Neural crest cell (in vitro differentiated cells): ENCODE results near the gene ANO1. TPM values are rescaled to one million over a fixed set of nuclear protein-coding genes. Genes with fewer than 3 reads are reported as not detected.

Experiments
- DNase-seq: peaks from one replicate; pipeline ENCODE4 v3.0.0; 2021; ENCODE audit warnings: low read depth, mixed read lengths, low spot score
- H3K27ac Mint-ChIP-seq: one replicate; pipeline ENCODE4 v1.8.0; 2021; ENCODE audit warnings: mild to moderate bottlenecking, mixed read lengths; ENCODE audit not compliant: unreplicated experiment
- H3K27me3 Mint-ChIP-seq: 2 replicates; pipeline ENCODE4 v1.8.0; 2021; ENCODE audit warnings: low read depth, mild to moderate bottlenecking, mixed read lengths
- H3K36me3 Mint-ChIP-seq: 2 replicates; pipeline ENCODE4 v1.8.0; 2021; ENCODE audit warnings: low read depth, mild to moderate bottlenecking, mixed read lengths
- H3K4me1 Mint-ChIP-seq: 2 replicates; pipeline ENCODE4 v1.8.0; 2021; ENCODE audit warnings: mixed read lengths
- H3K4me3 Mint-ChIP-seq: one replicate; pipeline ENCODE4 v1.8.0; 2021; ENCODE audit warnings: mild to moderate bottlenecking, mixed read lengths
- H3K9me3 Mint-ChIP-seq: 2 replicates; pipeline ENCODE4 v1.8.0; 2021; ENCODE audit warnings: mixed read lengths
- CTCF ChIP-seq: fragments of 200-600 bp; sonication (generic); conservative IDR thresholded peaks from 2 replicates; pipeline ENCODE4 v1.5.0; 2021; ENCODE audit warnings: antibody characterized with exemption, mild to moderate bottlenecking
- total RNA-seq: library from RNA; stranded (reverse); gene quantifications from 2 replicates; pipeline ENCODE4 v1.2.1, GENCODE V29; 2021

Gene ANO1
- total RNA-seq, 1 donor from 2014 or later: not detected

- no peak for DNase-seq
- Mint-ChIP-seq H3K4me1 (peaks cover 11% of the 10 kb centered on the region), H3K9me3 (no peaks in the 10 kb centered on the region), H3K4me3 (no peak overlapping the region), H3K27me3 (peaks cover 34% of the 10 kb centered on the region), H3K27ac (no peak overlapping the region), H3K36me3 (no peaks in the 10 kb centered on the region)
- no peak for TF ChIP-seq CTCF
Measured at GRCh38 chr11:70129051-70129592, 51.0 kb downstream of the ANO1 start.

- H3K36me3 Mint-ChIP-seq: no peaks in the 10 kb centered on the region
- TF ChIP-seq CTCF: no peak
- DNase-seq: no peak
- H3K4me3 Mint-ChIP-seq: no peak overlapping the region
- H3K27ac Mint-ChIP-seq: no peak overlapping the region
- H3K9me3 Mint-ChIP-seq: no peaks in the 10 kb centered on the region
- peaks cover 11% of the 10 kb centered on the region for H3K4me1 Mint-ChIP-seq
- peaks cover 45% of the 10 kb centered on the region for H3K27me3 Mint-ChIP-seq
Measured at GRCh38 chr11:70130636-70131035, 52.5 kb downstream of the ANO1 start.

GRCh38 chr11:70131606-70132190, 53.6 kb downstream of the ANO1 start:
- TF ChIP-seq CTCF: no peak
- Mint-ChIP-seq H3K4me1 (peaks cover 11% of the 10 kb centered on the region), H3K27me3 (peaks cover 43% of the 10 kb centered on the region), H3K9me3 (no peaks in the 10 kb centered on the region), H3K4me3 (no peak overlapping the region), H3K27ac (no peak overlapping the region), H3K36me3 (no peaks in the 10 kb centered on the region)
- no peak for DNase-seq

GRCh38 chr11:70132641-70133040, 54.5 kb downstream of the ANO1 start:
- Mint-ChIP-seq H3K36me3 (no peaks in the 10 kb centered on the region), H3K9me3 (no peaks in the 10 kb centered on the region), H3K27ac (no peak overlapping the region), H3K27me3 (peaks cover 45% of the 10 kb centered on the region), H3K4me3 (no peak overlapping the region), H3K4me1 (peaks cover 11% of the 10 kb centered on the region)
- DNase-seq: no peak
- no peak for TF ChIP-seq CTCF

- H3K27me3 Mint-ChIP-seq: peaks cover 46% of the 10 kb centered on the region
- H3K27ac Mint-ChIP-seq: no peak overlapping the region
- DNase-seq: no peak
- no peaks in the 10 kb centered on the region for H3K36me3 Mint-ChIP-seq
- no peaks in the 10 kb centered on the region for H3K4me1 Mint-ChIP-seq
- no peaks in the 10 kb centered on the region for H3K9me3 Mint-ChIP-seq
- TF ChIP-seq CTCF: no peak
- H3K4me3 Mint-ChIP-seq: no peak overlapping the region
Measured at GRCh38 chr11:70133771-70134335, 55.7 kb downstream of the ANO1 start.
